Measurements from ENCODE around the gene ITGB5. TPM values are rescaled to one million over a fixed set of nuclear protein-coding genes. Genes with fewer than 3 reads are reported as not detected.

Gene ITGB5
- total RNA-seq, 1 donor from 2014 or later, result 46.0 TPM

DNA sequence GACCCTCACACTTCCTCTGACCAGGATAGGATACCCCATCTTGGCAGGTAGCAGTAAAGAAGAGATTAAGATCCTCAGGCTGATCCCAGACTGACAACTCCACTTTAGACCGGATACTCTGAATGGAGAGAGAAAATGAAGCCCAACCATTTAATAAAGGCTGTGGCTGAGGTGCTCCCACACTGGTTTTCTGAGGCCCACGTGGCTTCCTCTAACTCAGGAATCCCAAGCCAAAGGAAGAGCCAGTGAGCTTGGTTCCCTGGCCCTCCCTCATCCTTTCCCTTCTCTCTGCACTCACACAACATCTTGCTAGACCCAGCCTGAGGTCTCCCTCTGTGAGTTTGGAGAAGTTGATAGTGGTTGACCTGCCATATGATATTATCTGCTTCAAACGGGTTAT is 78.1 kb downstream of the ITGB5 start:
- Mint-ChIP-seq H3K4me3 (no peak overlapping the region), H3K9me3 (no peaks in the 10 kb centered on the region), H3K36me3 (peaks cover 9% of the 10 kb centered on the region), H3K27me3 (no peaks in the 10 kb centered on the region), H3K27ac (no peak overlapping the region), H3K4me1 (ENCODE audit: unreplicated experiment) (peaks cover 33% of the 10 kb centered on the region)
- DNase-seq (ENCODE audit: extremely low spot score, unreplicated experiment), result no peak
- TF ChIP-seq, protein P1, sequence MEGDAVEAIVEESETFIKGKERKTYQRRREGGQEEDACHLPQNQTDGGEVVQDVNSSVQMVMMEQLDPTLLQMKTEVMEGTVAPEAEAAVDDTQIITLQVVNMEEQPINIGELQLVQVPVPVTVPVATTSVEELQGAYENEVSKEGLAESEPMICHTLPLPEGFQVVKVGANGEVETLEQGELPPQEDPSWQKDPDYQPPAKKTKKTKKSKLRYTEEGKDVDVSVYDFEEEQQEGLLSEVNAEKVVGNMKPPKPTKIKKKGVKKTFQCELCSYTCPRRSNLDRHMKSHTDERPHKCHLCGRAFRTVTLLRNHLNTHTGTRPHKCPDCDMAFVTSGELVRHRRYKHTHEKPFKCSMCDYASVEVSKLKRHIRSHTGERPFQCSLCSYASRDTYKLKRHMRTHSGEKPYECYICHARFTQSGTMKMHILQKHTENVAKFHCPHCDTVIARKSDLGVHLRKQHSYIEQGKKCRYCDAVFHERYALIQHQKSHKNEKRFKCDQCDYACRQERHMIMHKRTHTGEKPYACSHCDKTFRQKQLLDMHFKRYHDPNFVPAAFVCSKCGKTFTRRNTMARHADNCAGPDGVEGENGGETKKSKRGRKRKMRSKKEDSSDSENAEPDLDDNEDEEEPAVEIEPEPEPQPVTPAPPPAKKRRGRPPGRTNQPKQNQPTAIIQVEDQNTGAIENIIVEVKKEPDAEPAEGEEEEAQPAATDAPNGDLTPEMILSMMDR (conservative IDR thresholded peaks at IDR 0.05), result no peak

DNA sequence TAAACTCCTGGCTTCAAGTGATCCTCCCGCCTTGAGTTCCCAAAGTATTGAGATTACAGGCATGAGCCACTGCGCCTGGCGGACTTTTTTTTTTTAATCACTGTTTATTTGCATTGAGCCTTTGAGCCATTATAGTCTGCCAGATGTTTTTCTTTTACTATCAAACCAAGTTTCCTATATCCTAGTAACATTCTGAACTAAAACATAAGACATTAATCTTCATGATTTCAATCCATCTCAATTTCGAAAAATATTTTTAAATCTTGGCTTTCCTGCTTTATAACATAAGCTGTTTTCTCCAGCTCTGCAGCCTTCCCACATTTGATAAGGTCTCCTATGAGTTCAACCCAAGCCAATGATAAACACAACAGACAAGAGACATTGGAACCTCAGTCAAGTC is 81.5 kb downstream of the ITGB5 start:
- peaks cover 9% of the 10 kb centered on the region for H3K36me3 Mint-ChIP-seq
- peak overlapping the region; percentile 31 for H3K27ac Mint-ChIP-seq
- no peaks in the 10 kb centered on the region for H3K27me3 Mint-ChIP-seq
- no peaks in the 10 kb centered on the region for H3K9me3 Mint-ChIP-seq
- no peak overlapping the region for H3K4me3 Mint-ChIP-seq
- DNase-seq (ENCODE audit: extremely low spot score, unreplicated experiment), result no peak
- TF ChIP-seq, protein P1 (conservative IDR thresholded peaks at IDR 0.05), result no peak
- peaks cover 17% of the 10 kb centered on the region for H3K4me1 Mint-ChIP-seq (ENCODE audit: unreplicated experiment)

DNA sequence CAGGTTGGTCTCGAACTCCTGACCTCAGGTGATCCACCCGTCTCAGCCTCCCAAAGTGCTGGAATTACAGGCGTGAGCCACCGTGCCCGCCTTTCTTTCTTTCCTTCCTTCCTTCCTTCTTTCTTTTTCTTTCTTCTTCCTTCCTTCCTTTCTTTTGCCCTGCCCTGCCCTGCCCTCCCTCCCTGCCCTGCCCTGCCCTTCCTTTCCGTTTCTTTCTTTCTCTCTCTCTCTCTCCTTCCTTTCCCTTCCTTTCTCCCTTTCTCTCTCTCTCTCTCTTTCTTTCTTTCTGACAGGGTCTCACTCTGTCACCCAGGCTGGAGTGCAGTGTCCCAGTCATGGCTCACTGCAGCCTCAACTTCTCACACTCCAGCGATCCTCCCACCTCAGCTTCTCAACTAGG is 82.3 kb downstream of the ITGB5 start:
- H3K36me3 Mint-ChIP-seq, result peaks cover 9% of the 10 kb centered on the region
- TF ChIP-seq, protein P1 (conservative IDR thresholded peaks at IDR 0.05), result no peak

DNA sequence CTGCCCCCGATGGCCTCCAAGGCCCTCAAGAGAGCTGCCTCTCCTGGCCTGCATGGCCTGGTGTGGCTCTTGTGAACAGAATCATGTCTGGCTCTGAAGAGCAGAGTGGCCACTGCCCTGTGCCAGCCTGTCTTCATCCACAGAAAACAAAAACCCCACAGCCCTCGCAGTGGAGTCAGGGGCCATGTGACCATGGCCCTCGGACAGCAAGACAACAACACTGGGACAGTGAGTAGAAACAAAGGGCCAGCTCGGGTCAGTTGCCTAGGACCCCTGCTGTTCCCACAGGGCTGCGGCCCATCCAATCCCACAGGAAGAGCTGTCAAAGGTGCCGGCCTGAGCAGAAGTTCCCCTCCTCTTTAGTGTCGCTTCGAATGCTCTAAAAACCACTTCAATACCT is 84.5 kb downstream of the ITGB5 start:
- H3K4me1 Mint-ChIP-seq (ENCODE audit: unreplicated experiment), result peaks cover 19% of the 10 kb centered on the region
- H3K4me3 Mint-ChIP-seq, result no peak overlapping the region
- DNase-seq (ENCODE audit: extremely low spot score, unreplicated experiment), result no peak
- no peak overlapping the region for H3K27ac Mint-ChIP-seq
- no peaks in the 10 kb centered on the region for H3K9me3 Mint-ChIP-seq
- peaks cover 3% of the 10 kb centered on the region for H3K36me3 Mint-ChIP-seq
- no peaks in the 10 kb centered on the region for H3K27me3 Mint-ChIP-seq
- TF ChIP-seq, protein P1 (conservative IDR thresholded peaks at IDR 0.05), result no peak

More for the DNA sequence above, 82.3 kb downstream of the ITGB5 start:
- peak overlapping the region; percentile 31 for H3K27ac Mint-ChIP-seq
- H3K4me1 Mint-ChIP-seq (ENCODE audit: unreplicated experiment), result peaks cover 22% of the 10 kb centered on the region
- no peak for DNase-seq (ENCODE audit: extremely low spot score, unreplicated experiment)
- no peaks in the 10 kb centered on the region for H3K9me3 Mint-ChIP-seq
- H3K4me3 Mint-ChIP-seq, result no peak overlapping the region
- H3K27me3 Mint-ChIP-seq, result no peaks in the 10 kb centered on the region

DNA sequence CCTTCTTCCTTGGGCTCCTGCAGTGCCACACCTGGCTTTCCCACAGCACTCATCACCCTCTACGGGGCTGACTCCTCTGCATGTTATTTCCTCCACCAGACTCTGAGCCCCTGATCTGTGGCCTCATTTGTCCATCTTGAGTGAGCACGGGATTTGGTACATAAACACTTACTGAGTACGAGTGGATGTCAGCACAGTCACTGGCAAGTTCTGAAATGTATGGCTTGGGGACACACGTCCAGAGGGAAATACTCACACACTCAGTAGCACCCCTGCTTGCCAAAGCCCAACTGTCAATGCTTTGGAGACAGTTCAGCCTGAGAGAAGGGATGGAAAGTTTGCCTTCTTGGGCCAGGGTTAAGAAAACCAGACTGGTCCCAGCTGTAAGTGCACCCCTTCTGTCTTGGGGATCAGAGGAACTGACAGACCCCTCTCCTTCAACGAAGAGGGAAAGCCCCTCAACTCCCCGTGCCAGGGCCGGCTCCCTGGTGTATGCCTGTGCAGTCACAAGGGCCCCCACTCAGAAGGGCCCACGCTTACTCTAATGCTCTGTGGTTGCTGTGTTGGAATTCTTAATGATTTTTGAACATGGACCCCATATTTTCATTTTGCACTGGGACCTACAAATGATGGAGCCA is 85.0 kb downstream of the ITGB5 start:
- Mint-ChIP-seq H3K9me3 (no peaks in the 10 kb centered on the region), H3K27ac (no peak overlapping the region), H3K36me3 (peaks cover 6% of the 10 kb centered on the region), H3K27me3 (no peaks in the 10 kb centered on the region), H3K4me1 (ENCODE audit: unreplicated experiment) (peaks cover 19% of the 10 kb centered on the region), H3K4me3 (no peak overlapping the region)
- TF ChIP-seq, protein P1 (conservative IDR thresholded peaks at IDR 0.05), result no peak
- no peak for DNase-seq (ENCODE audit: extremely low spot score, unreplicated experiment)
